Measurements from ENCODE around the gene SBK3.

DNA sequence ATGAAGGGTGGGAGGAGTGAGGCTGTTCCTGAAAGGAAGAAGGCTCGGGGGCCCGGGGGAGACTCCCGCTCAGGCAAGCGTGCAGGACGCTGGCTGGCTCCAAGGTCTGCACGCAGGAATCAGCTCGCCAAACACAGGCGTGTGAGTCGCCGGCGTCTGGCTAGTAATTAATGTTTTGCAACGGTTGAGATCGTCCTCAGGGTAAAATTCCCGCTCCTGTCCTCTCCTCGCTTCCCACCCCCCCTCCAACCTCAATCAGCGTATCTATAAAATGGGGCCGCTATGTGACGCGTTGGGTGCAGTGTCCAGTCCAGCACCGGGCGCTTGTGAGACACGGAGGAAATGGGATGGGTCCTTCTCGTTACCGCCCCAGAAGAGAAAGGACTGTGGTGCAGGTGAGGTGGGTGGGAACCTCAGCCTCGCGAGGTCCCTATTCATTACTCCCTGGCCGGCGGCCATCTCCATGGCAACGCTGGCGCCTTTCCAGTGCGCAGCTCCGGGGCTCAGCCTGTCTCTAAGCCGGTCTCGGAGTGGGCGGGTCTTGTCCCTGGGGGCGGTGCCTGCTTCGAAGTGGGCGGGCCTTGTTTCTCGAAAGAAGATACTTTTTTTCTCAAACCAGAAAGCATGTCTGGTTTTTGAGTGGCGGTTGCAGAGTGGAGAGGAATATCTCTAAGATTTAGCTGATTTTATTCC, 41.8 kb upstream of the SBK3 start:
- TF ChIP-seq, protein P1, sequence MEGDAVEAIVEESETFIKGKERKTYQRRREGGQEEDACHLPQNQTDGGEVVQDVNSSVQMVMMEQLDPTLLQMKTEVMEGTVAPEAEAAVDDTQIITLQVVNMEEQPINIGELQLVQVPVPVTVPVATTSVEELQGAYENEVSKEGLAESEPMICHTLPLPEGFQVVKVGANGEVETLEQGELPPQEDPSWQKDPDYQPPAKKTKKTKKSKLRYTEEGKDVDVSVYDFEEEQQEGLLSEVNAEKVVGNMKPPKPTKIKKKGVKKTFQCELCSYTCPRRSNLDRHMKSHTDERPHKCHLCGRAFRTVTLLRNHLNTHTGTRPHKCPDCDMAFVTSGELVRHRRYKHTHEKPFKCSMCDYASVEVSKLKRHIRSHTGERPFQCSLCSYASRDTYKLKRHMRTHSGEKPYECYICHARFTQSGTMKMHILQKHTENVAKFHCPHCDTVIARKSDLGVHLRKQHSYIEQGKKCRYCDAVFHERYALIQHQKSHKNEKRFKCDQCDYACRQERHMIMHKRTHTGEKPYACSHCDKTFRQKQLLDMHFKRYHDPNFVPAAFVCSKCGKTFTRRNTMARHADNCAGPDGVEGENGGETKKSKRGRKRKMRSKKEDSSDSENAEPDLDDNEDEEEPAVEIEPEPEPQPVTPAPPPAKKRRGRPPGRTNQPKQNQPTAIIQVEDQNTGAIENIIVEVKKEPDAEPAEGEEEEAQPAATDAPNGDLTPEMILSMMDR (conservative IDR thresholded peaks at IDR 0.05 in 1 of 2, IDR thresholded peaks at IDR 0.05 in 1 of 2; ENCODE audit: extremely low read depth in 1 of 2, insufficient read depth in 1 of 2, low read depth in 1 of 2, low read length in 2 of 2) = no peak
- no peak for TF ChIP-seq EZH2 (IDR thresholded peaks at IDR 0.05; ENCODE audit: borderline replicate concordance, low read length)

Data from mammary epithelial cell (primary cell).